Stimulated activated CD4-positive, alpha-beta T cell treated with anti-CD3 and anti-CD28 coated beads, TNF-alpha, amount 100 ng/mL, for 48 hours (primary cell): Measurements from ENCODE around the gene MTSS2.

ENCODE experiments used
- DNase-seq, 3 donors: peaks; one replicate each; pipeline ENCODE4 v3.0.0-alpha.2; 2020; ENCODE audit warnings: low read depth in 3 of 3

Gene MTSS2

DNA sequence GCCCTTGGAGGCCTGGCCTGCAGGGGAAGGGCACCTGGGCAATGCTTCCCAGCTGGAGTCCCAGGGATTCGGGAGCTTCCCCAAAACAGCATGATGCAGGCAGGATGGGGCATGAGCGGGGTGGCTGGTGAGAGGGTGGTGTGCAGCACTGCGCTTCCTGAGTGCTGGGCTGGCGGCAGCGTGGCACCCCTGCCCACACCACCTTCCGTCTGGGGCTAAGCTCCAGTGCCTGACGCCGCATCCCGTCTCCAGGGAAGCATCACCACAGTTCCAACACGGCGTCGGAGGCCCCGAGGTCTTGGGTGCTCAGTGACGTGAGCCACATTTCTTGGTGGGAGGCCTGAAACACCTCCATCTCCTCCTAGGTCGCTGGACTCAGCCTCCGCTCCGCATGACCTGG lies 13.8 kb upstream of the MTSS2 start:
- no peak for DNase-seq

GRCh38 chr16:70698901-70699300 lies 13.0 kb upstream of the MTSS2 start:
- DNase-seq: no peak

- no peak for DNase-seq
These were observed 11.8 kb upstream of the MTSS2 start for GRCh38 chr16:70697594-70698170.

- DNase-seq: no peak
These were observed 11.2 kb upstream of the MTSS2 start for GRCh38 chr16:70696952-70697593.

DNA sequence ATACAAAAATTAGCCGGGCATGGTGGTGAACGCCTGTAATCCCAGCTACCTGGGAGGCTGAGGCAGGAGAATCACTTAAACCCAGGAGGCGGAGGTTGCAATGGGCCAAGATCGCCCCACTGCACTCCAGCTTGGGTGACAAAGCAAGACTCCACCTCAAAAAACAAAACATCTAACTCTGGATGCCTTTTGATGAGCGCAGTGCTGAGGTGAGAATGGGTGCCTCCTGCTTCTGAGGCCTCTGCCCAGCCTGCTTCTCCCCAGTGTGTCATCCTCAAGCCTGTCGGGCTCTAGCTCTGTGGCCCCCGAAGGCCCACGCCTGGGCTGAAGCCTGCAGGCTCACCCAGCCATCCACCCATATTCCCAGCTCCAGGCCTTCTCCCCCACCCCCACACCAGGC lies 10.5 kb upstream of the MTSS2 start:
- DNase-seq: no peak

- no peak for DNase-seq
These were observed 9.6 kb upstream of the MTSS2 start for GRCh38 chr16:70695331-70696070.

DNA sequence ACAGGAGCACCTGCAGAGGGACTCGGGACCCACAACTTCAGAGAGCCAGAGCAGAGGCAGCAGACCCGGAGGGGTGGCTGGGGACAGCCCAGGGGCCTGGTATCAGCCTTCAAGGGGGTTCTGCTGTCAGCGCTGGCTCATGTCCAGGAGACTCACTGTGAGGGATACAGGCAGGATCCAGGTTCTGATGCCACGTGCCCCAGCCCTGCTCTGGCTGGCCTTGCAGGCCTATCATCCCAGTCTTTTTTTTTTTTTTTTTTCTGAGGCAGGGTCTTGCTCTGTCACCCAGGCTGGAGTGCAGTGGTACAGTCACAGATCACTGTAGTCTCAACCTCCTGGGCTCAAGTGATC lies 9.0 kb upstream of the MTSS2 start:
- DNase-seq: no peak

GRCh38 chr16:70694088-70694867 lies 8.4 kb upstream of the MTSS2 start:
- DNase-seq: no peak

DNA sequence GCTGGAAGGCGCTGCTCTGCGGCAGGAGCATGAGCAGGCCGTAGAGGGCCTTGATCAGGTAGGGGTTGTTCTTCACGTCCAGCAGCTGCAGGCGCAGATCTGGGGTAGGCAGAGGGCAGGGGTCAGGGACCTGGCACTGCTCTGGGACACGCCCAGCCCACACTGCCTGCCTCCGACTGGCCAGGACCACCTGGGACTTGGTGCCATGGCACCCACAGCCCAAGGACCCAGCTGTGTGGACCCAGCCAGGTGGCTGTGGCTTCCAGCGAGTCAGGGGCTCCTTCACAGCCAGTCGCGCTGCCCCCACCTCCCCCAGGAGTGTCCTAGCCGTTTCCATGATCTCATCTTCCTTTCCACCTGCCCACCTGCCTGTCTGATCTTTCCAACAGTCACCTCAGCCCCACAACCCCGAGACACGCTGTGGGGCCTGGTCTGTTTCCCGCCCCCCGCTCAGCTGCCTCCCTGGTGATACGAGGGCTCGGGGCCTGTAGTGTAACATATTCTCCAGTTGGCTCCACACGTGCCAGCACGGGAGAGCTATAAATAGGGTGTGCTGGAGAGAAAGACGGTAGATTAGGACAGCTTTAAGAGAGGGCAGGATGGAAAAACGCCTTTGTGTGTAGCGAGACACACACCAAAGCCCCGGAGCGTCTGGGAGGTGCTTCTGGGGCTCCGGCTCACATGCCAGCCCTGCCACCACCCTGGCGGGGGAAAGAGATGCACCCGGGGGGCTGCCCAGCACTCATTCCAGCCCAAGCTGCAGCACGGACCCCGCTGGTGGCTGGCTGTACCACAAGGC lies 7.2 kb upstream of the MTSS2 start:
- DNase-seq: no peak

DNA sequence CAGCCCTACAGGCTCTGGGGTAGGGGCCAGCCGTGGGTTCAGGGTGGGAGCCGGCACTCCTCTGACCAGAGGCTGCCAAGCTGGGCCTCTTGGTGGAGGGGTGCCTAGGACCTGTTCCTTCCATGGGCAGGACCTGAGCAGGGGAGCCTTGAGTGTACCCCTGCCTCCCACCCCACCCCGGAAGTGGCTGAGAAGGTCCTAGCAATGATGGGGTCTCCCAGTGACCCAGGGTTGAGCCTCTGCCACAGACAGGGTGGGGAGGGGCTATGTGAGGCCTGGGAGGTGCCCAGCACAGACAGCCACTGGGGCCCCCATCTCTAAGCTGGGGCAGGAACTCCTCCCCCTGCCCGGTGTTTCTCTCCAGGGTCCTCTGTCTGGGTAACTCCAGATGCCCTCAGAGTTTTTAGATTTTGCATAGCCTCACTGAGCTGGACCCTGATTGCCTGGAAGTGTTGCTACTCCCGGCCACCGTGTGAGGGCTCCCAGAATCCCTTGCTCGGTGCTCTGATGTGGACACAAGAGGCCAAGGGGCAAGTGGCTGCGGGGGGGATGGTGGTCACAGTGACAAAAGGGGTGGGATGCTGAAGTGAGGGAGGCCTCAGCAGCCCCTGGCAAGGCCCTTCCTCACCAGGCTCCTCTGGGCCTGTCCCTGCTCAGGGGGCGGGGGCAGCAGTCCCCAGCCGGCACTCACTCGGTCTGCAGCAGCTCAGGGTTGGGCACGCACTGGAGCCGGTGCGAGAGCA lies 6.4 kb upstream of the MTSS2 start:
- DNase-seq: no peak

GRCh38 chr16:70691223-70692129 lies 5.6 kb upstream of the MTSS2 start:
- no peak for DNase-seq

- DNase-seq: no peak
These were observed 4.4 kb upstream of the MTSS2 start for GRCh38 chr16:70689970-70690891.

DNA sequence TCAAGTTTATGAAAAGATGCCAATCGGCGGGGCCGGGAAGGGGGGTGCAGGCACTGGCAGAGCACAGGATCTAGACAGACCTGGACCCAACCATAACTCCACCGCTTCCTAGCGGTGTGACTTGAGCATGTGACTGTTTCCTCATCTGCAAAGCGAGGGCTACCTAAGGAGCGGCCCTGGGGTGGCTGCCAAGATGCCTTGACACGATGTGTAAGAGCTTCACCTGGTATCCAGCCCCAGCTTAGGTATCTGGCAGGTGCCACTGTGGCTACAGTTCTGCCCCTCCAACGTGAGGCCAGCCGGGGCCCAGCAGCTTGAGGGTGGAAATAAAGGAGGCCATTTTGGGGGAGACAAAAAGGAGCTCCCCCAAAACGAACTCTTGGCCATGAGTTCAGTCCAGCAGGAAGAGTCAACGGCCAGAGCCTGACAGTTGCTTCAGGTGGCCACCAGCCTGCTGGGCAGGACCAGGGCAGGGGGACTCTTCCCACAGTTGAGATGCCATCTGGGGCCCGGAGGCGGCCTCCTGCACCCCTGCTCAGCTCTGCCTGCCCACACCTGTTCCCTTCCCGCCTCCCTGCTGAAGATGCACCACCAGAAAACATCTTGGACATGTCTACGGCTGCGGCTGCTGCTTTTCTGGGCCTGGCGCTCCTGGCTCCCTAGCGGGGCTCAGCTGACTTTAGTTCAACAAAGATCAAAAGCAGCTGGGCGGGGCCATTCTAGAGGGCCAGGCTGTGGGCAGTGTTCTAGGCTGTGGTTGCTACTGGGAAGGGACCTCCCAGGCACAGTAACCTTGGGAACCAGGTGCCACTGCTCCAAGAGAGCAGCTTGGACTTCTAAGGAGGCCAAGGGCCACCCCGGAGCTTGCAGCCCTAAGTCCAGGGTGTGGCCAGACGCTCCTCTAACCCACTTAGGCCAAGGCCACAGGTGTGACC lies 3.4 kb upstream of the MTSS2 start:
- DNase-seq: no peak

DNA sequence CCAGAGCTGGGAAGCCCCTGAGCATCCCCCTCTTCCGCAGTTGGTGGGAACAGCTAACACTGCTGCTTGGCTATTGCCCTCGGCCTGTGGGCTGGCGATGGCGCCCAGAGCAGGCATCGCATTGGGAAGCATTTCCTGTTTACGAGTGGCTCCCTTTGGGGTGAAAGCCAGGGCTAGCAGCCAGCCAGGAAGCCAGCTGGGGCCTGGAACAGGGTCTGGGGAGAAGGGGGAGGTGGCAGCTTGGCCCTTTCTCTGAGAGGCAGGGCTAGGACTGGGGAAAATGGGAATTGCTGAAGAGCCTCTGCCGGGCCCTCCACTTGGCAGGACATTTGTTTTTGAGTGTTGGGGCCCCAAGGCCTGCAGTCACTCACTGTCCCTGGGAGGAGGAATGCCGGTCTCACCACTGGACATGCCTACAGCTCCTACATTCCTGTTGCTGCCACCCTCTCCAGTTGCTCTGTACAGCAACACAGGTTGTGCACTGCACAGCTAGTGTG lies 2.4 kb upstream of the MTSS2 start:
- DNase-seq: no peak

DNA sequence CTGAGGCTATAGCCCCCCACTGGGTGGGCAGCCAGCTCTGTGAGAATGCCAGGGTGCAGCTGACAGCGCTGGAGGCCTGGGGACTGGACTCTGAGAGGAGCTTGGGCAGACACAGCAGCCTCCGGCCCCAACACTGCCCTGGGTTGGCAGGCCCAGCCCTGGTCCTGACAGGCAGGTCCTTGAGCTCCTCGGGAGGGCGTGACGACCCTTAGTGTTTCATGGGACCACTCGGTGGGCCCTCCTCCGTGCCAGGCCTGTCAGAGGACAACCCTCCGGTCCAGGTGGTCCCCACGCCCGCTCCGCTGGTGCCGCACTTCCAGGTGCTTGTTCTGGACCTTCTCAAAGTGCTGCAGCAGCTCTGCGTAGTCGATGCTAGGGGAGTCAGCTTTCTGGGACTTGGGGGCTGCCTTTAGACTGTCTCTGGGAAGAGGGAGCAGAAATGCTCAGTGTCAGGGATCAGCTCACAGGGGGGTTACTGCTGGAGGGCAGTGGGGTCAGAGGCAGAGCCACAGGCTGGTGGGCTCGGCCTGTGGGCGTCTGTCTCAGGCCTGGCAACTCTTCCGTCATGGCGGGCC lies 1.9 kb upstream of the MTSS2 start:
- DNase-seq: no peak

GRCh38 chr16:70687102-70687511 lies 1.3 kb upstream of the MTSS2 start:
- DNase-seq: no peak
